GM12872 (cell line): Measurements from ENCODE around the gene PCSK6.

Experiments used
- TF ChIP-seq, protein P1 (sequence below): IDR thresholded peaks from 3 replicates; pipeline ENCODE4 v1.5.1; 2011; ENCODE audit warnings: low read depth, mild to moderate bottlenecking, low read length, moderate library complexity; ENCODE audit not compliant: insufficient read depth

Gene PCSK6

GRCh38 chr15:101491734-101492640, 2.5 kb upstream of the PCSK6 start:
- TF ChIP-seq, protein P1, sequence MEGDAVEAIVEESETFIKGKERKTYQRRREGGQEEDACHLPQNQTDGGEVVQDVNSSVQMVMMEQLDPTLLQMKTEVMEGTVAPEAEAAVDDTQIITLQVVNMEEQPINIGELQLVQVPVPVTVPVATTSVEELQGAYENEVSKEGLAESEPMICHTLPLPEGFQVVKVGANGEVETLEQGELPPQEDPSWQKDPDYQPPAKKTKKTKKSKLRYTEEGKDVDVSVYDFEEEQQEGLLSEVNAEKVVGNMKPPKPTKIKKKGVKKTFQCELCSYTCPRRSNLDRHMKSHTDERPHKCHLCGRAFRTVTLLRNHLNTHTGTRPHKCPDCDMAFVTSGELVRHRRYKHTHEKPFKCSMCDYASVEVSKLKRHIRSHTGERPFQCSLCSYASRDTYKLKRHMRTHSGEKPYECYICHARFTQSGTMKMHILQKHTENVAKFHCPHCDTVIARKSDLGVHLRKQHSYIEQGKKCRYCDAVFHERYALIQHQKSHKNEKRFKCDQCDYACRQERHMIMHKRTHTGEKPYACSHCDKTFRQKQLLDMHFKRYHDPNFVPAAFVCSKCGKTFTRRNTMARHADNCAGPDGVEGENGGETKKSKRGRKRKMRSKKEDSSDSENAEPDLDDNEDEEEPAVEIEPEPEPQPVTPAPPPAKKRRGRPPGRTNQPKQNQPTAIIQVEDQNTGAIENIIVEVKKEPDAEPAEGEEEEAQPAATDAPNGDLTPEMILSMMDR, result no peak

GRCh38 chr15:101490922-101491733, 1.6 kb upstream of the PCSK6 start:
- TF ChIP-seq, protein P1, result no peak

GRCh38 chr15:101490408-101490891, 943 bp upstream of the PCSK6 start:
- TF ChIP-seq, protein P1, result no peak

GRCh38 chr15:101489237-101489598, 289 bp downstream of the PCSK6 start:
- TF ChIP-seq, protein P1, result no peak

DNA sequence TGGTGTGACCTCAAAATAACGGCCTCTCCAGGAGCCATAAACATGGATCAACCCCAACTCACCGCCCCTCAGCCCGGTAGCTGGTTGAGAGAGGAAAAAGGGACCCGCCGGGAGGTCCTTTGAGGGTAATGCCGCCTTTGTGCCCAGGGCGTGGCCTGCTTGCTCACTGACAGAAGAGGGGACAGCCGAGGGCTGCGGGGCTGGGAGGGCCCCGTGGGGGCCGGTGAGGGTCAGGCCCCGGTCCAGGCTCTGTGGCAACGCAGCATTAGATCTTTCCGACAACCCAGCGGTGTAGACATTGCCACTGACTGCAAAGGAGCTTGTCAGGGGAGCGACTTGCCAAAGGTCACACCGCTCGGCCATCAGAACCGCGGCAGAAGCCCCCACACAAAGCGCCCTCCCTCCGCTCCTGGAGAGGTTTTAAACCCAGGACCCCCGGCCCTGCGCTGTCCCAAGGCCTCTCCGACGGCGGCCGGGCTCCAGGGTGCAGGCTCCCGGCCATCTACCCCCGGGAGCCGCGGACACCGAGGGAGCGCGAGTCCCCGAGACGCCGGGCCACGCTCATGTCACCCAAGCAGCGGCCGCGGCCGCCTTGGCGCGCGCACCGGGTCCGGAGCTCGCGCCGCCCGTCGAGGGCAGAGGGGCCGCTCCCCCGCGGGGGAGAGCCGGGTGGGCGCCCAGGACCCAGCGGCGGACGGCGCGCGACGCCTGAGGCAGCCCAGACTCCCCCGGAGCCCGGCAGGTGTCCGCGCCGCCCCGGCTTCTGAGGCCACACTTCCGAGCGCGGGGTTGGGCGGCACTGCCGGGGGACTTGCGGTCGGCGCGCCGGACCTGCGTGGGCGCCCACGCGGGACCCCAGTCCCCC, 975 bp downstream of the PCSK6 start:
- TF ChIP-seq, protein P1, result no peak

GRCh38 chr15:101486696-101487459, 2.6 kb downstream of the PCSK6 start:
- TF ChIP-seq, protein P1, result no peak
